Measurements from ENCODE around the gene C4BPB.
"Not testable (repeated sequence)": the region's sequence is repeated elsewhere in the genome, so short reads cannot be mapped to it uniquely, and the experiment has no call there.

Gene C4BPB

GRCh38 chr1:207088701-207089626 is at the start of gene C4BPB:
Gene C4BPB (plus strand): TSS chr1:207088860. CDS start chr1:207089532, 672 bp downstream.
- peak; percentile 24 for DNase-seq (ENCODE audit: low spot score)

- DNase-seq (ENCODE audit: low spot score) = no peak
Measured at GRCh38 chr1:207039380-207040180, 49.1 kb upstream of the C4BPB start.

- DNase-seq (ENCODE audit: low spot score) = no peak
Measured at GRCh38 chr1:207040181-207040533, 48.5 kb upstream of the C4BPB start.

GRCh38 chr1:207041397-207041796 is 47.3 kb upstream of the C4BPB start:
- DNase-seq (ENCODE audit: low spot score) = not testable (repeated sequence)

GRCh38 chr1:207045453-207045852 is 43.2 kb upstream of the C4BPB start:
- DNase-seq (ENCODE audit: low spot score) = no peak

GRCh38 chr1:207047505-207047904 is 41.2 kb upstream of the C4BPB start:
- no peak for DNase-seq (ENCODE audit: low spot score)

GRCh38 chr1:207048041-207048440 is 40.6 kb upstream of the C4BPB start:
- no peak for DNase-seq (ENCODE audit: low spot score)

GRCh38 chr1:207049054-207049453 is 39.6 kb upstream of the C4BPB start:
- no peak for DNase-seq (ENCODE audit: low spot score)

GRCh38 chr1:207049514-207049913 is 39.1 kb upstream of the C4BPB start:
- DNase-seq (ENCODE audit: low spot score) = no peak

GRCh38 chr1:207049974-207050391 is 38.7 kb upstream of the C4BPB start:
- DNase-seq (ENCODE audit: low spot score) = peak; percentile 68

- DNase-seq (ENCODE audit: low spot score) = peak; percentile 90
Measured at GRCh38 chr1:207050480-207051190, 38.0 kb upstream of the C4BPB start.

GRCh38 chr1:207051191-207051943 is 37.3 kb upstream of the C4BPB start, which contains the start of gene YOD1:
Gene YOD1 (minus strand): TSS chr1:207051208. CDS start chr1:207051030, 178 bp downstream.
- peak; percentile 74 for DNase-seq (ENCODE audit: low spot score)

- DNase-seq (ENCODE audit: low spot score) = peak; percentile 99
Measured at GRCh38 chr1:207052911-207053769, 35.5 kb upstream of the C4BPB start, which contains the start of gene PFKFB2. Gene PFKFB2 (plus strand): TSS chr1:207053275. CDS start chr1:207054718, 1,443 bp downstream.

GRCh38 chr1:207054491-207054890 is 34.2 kb upstream of the C4BPB start:
- DNase-seq (ENCODE audit: low spot score) = no peak

- DNase-seq (ENCODE audit: low spot score) = no peak
Measured at GRCh38 chr1:207055386-207056001, 33.2 kb upstream of the C4BPB start.

GRCh38 chr1:207056673-207057072 is 32.0 kb upstream of the C4BPB start:
- DNase-seq (ENCODE audit: low spot score) = no peak

- no peak for DNase-seq (ENCODE audit: low spot score)
Measured at GRCh38 chr1:207058252-207058651, 30.4 kb upstream of the C4BPB start.

GRCh38 chr1:207058878-207059867 is 29.5 kb upstream of the C4BPB start:
- DNase-seq (ENCODE audit: low spot score) = no peak

GRCh38 chr1:207059881-207060280 is 28.8 kb upstream of the C4BPB start:
- no peak for DNase-seq (ENCODE audit: low spot score)

All from SW480 (cell line).